HEK293 (cell line): ENCODE results near the gene GNAS.

Experiments used
- CTCF ChIA-PET: fragments of 350-600 bp; formaldehyde crosslinking; extraction: SDS; loops from one replicate; lab custom pipeline; 2021; ENCODE audit warnings: antibody characterized with exemption; lab: Yijun Ruan, JAX
- POLR2A ChIA-PET: fragments of 300-600 bp; formaldehyde crosslinking; extraction: SDS; loops from one replicate; lab custom pipeline; 2020; ENCODE audit warnings: antibody characterized with exemption, inconsistent platforms; lab: Yijun Ruan, JAX
- H3K27ac ChIP-seq: fragments of 200-500 bp; sonication (Bioruptor generic); 2 replicates; pipeline ENCODE4 v1.5.1; 2014; ENCODE audit warnings: low read depth, low read length, control low read depth, inconsistent platforms; ENCODE audit errors: extremely low read depth
- H3K36me3 ChIP-seq, 2 experiments: fragments of 200-500 bp in 1 of 2; sonication (Bioruptor generic) in 1 of 2; 1 replicate in 1 of 2; 2 replicates in 1 of 2; pipeline ENCODE4 v1.5.1; 2014 to 2017; ENCODE audit warnings: inconsistent platforms in 2 of 2, low read length in 2 of 2; ENCODE audit not compliant: control insufficient read depth in 2 of 2, insufficient read depth in 1 of 2
- H3K4me1 ChIP-seq: fragments of 200-500 bp; sonication (Bioruptor generic); 2 replicates; pipeline ENCODE4 v1.5.1; 2014; ENCODE audit warnings: mild to moderate bottlenecking, low read length, inconsistent platforms; ENCODE audit not compliant: control insufficient read depth, insufficient read depth
- H3K4me3 ChIP-seq: 2 replicates; pipeline ENCODE4 v1.5.1; 2011; ENCODE audit warnings: low read depth, mild to moderate bottlenecking, control low read depth, low read length, moderate library complexity
- H3K9me3 ChIP-seq: fragments of 200-500 bp; sonication (Bioruptor generic); 2 replicates; pipeline ENCODE4 v1.5.1; 2014; ENCODE audit warnings: low read depth, low read length, inconsistent platforms; ENCODE audit not compliant: control insufficient read depth, insufficient read depth
- KLF1 ChIP-seq: fragments of 450-650 bp; formaldehyde crosslinking; IDR thresholded peaks from 2 replicates; pipeline ENCODE4 v1.5.1; 2016; ENCODE audit warnings: missing biosample characterization, missing genetic modification characterization
- OVOL3 ChIP-seq: fragments of 450-650 bp; formaldehyde crosslinking; IDR thresholded peaks from 2 replicates; pipeline ENCODE4 v1.5.1; 2016; ENCODE audit warnings: missing biosample characterization, missing genetic modification characterization
- ZBTB48 ChIP-seq: fragments of 450-650 bp; formaldehyde crosslinking; IDR thresholded peaks from 2 replicates; pipeline ENCODE4 v1.5.1; 2016; ENCODE audit warnings: missing biosample characterization, missing genetic modification characterization
- ZNF10 ChIP-seq: fragments of 450-650 bp; formaldehyde crosslinking; IDR thresholded peaks from 2 replicates; pipeline ENCODE4 v1.5.1; 2017; ENCODE audit warnings: missing biosample characterization, missing genetic modification characterization
- ZNF169 ChIP-seq: fragments of 450-650 bp; formaldehyde crosslinking; IDR thresholded peaks from 2 replicates; pipeline ENCODE4 v1.5.1; 2016; ENCODE audit warnings: missing biosample characterization, missing genetic modification characterization
- ZNF175 ChIP-seq: fragments of 450-650 bp; formaldehyde crosslinking; IDR thresholded peaks from 2 replicates; pipeline ENCODE4 v1.5.1; 2016; ENCODE audit warnings: missing biosample characterization, missing genetic modification characterization
- ZNF24 ChIP-seq: fragments of 450-650 bp; formaldehyde crosslinking; IDR thresholded peaks from 2 replicates; pipeline ENCODE4 v1.5.1; 2016; ENCODE audit warnings: missing biosample characterization, missing genetic modification characterization
- ZNF292 ChIP-seq: fragments of 450-650 bp; formaldehyde crosslinking; IDR thresholded peaks from 2 replicates; pipeline ENCODE4 v1.5.1; 2016; ENCODE audit warnings: low read depth, missing biosample characterization, missing genetic modification characterization, borderline replicate concordance
- ZNF302 ChIP-seq: fragments of 450-650 bp; formaldehyde crosslinking; IDR thresholded peaks from 2 replicates; pipeline ENCODE4 v1.5.1; 2016; ENCODE audit warnings: missing biosample characterization, missing genetic modification characterization, low read depth
- ZNF350 ChIP-seq: fragments of 450-650 bp; formaldehyde crosslinking; IDR thresholded peaks from 2 replicates; pipeline ENCODE4 v1.5.0; 2017; ENCODE audit warnings: missing biosample characterization, mild to moderate bottlenecking, missing genetic modification characterization
- ZNF423 ChIP-seq: fragments of 450-650 bp; formaldehyde crosslinking; IDR thresholded peaks from 2 replicates; pipeline ENCODE4 v1.5.1; 2016; ENCODE audit warnings: missing biosample characterization, missing genetic modification characterization
- ZSCAN16 ChIP-seq: fragments of 450-650 bp; formaldehyde crosslinking; IDR thresholded peaks from 2 replicates; pipeline ENCODE4 v1.5.1; 2016; ENCODE audit warnings: missing biosample characterization, missing genetic modification characterization
- TF ChIP-seq, protein P1 (sequence below): fragments of 450-650 bp; formaldehyde crosslinking; IDR thresholded peaks from 2 replicates; pipeline ENCODE4 v1.5.1; 2016; ENCODE audit warnings: missing biosample characterization, missing genetic modification characterization
- TF ChIP-seq, protein P2 (sequence below): fragments of 450-650 bp; formaldehyde crosslinking; IDR thresholded peaks from 2 replicates; pipeline ENCODE4 v1.5.1; 2016; ENCODE audit warnings: missing biosample characterization, missing genetic modification characterization, borderline replicate concordance
- TF ChIP-seq, protein P3 (sequence below): fragments of 450-650 bp; formaldehyde crosslinking; conservative IDR thresholded peaks from 2 replicates; pipeline ENCODE4 v1.5.1; 2016; ENCODE audit warnings: low read depth, missing biosample characterization, missing genetic modification characterization

The GNAS gene

DNA sequence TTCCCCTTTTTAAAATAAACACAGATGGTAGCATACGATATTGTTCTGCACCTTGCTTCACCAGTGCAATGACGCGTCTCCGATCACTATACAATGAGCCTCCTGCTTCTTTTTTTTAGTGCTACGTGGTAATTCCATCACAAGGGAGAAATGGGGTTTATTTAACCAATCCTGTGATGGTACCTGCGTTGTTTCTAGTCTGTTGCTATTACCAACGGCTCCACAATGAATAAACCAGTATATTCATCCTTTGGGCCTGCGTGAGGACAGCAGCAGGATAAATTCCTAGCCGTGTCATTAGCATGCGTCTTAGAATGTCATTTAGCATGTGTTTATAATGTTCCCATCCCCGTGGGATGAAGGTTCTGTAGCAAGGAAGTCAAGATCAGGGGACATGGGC is 44.7 kb upstream of the GNAS start:
- H3K36me3 ChIP-seq: no peaks in the 10 kb centered on the region
- CTCF ChIA-PET: no interaction called here
- TF ChIP-seq, protein P1, sequence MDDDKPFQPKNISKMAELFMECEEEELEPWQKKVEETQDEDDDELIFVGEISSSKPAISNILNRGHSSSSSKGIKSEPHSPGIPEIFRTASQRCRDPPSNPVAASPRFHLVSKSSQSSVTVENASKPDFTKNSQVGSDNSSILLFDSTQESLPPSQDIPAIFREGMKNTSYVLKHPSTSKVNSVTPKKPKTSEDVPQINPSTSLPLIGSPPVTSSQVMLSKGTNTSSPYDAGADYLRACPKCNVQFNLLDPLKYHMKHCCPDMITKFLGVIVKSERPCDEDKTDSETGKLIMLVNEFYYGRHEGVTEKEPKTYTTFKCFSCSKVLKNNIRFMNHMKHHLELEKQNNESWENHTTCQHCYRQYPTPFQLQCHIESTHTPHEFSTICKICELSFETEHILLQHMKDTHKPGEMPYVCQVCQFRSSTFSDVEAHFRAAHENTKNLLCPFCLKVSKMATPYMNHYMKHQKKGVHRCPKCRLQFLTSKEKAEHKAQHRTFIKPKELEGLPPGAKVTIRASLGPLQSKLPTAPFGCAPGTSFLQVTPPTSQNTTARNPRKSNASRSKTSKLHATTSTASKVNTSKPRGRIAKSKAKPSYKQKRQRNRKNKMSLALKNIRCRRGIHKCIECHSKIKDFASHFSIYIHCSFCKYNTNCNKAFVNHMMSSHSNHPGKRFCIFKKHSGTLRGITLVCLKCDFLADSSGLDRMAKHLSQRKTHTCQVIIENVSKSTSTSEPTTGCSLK (tag by site-specific recombination): no peak
- no peak for TF ChIP-seq ZNF350
- TF ChIP-seq, protein P2, sequence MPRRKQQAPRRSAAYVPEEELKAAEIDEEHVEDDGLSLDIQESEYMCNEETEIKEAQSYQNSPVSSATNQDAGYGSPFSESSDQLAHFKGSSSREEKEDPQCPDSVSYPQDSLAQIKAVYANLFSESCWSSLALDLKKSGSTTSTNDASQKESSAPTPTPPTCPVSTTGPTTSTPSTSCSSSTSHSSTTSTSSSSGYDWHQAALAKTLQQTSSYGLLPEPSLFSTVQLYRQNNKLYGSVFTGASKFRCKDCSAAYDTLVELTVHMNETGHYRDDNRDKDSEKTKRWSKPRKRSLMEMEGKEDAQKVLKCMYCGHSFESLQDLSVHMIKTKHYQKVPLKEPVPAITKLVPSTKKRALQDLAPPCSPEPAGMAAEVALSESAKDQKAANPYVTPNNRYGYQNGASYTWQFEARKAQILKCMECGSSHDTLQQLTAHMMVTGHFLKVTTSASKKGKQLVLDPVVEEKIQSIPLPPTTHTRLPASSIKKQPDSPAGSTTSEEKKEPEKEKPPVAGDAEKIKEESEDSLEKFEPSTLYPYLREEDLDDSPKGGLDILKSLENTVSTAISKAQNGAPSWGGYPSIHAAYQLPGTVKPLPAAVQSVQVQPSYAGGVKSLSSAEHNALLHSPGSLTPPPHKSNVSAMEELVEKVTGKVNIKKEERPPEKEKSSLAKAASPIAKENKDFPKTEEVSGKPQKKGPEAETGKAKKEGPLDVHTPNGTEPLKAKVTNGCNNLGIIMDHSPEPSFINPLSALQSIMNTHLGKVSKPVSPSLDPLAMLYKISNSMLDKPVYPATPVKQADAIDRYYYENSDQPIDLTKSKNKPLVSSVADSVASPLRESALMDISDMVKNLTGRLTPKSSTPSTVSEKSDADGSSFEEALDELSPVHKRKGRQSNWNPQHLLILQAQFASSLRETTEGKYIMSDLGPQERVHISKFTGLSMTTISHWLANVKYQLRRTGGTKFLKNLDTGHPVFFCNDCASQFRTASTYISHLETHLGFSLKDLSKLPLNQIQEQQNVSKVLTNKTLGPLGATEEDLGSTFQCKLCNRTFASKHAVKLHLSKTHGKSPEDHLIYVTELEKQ (tag by site-specific recombination): no peak
- no peak for TF ChIP-seq OVOL3 (tag by site-specific recombination)
- TF ChIP-seq ZNF10: no peak
- no peak for TF ChIP-seq ZNF302 (tag by site-specific recombination)
- no peak for TF ChIP-seq ZNF169 (tag by site-specific recombination)
- no peak for TF ChIP-seq ZNF423 (tag by site-specific recombination)
- TF ChIP-seq ZBTB48 (tag by site-specific recombination): no peak
- TF ChIP-seq, protein P3, sequence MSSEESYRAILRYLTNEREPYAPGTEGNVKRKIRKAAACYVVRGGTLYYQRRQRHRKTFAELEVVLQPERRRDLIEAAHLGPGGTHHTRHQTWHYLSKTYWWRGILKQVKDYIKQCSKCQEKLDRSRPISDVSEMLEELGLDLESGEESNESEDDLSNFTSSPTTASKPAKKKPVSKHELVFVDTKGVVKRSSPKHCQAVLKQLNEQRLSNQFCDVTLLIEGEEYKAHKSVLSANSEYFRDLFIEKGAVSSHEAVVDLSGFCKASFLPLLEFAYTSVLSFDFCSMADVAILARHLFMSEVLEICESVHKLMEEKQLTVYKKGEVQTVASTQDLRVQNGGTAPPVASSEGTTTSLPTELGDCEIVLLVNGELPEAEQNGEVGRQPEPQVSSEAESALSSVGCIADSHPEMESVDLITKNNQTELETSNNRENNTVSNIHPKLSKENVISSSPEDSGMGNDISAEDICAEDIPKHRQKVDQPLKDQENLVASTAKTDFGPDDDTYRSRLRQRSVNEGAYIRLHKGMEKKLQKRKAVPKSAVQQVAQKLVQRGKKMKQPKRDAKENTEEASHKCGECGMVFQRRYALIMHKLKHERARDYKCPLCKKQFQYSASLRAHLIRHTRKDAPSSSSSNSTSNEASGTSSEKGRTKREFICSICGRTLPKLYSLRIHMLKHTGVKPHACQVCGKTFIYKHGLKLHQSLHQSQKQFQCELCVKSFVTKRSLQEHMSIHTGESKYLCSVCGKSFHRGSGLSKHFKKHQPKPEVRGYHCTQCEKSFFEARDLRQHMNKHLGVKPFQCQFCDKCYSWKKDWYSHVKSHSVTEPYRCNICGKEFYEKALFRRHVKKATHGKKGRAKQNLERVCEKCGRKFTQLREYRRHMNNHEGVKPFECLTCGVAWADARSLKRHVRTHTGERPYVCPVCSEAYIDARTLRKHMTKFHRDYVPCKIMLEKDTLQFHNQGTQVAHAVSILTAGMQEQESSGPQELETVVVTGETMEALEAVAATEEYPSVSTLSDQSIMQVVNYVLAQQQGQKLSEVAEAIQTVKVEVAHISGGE (tag by site-specific recombination): no peak
- no peak for TF ChIP-seq ZSCAN16
- no peak for TF ChIP-seq ZNF292 (tag by site-specific recombination)
- no peak for TF ChIP-seq ZNF24 (tag by site-specific recombination)
- TF ChIP-seq, all 188 proteins: peak for 0

DNA sequence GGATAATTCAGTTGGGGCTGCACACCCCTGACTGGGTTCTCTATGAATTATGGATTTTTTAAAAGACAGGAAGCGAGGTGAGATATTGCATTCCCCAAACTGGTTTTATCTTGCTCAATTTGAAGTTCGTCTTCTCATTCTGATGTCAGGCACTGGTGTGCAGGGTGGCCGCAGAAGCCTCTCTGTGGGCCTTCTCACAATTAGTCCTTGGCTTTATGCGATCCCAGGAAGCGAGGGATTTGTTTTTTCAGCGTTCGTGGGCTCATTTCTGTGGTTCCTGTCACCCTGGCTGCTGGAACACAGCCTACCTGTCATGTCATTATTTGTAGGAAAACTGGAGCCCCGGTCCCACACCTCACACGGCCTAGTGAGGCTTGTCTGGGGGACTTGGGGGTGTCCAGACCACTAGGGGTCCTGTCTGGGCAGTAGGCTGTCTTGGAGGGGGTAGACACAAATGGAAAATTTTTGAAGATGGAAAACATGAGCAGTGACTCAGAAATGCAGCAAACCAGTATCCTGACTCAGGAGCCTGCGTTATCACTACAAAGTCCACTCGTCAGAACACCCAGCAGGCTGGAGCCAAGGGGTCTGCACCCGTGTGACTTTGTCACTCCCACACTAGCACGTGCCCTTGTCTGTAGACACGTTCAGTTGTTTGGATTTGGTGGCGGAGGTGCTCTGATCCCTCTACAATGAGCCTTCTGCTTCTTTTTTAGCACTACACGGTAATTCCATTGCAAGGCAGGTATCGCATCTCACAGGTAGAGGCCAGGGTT is 44.1 kb upstream of the GNAS start:
- Histone ChIP-seq H3K4me1 (no peaks in the 10 kb centered on the region), H3K36me3 (no peaks in the 10 kb centered on the region), H3K27ac (no peak overlapping the region), H3K9me3 (no peaks in the 10 kb centered on the region), H3K4me3 (no peak overlapping the region)
- CTCF ChIA-PET: no interaction called here
- TF ChIP-seq ZNF175 (tag by site-specific recombination): no peak
- TF ChIP-seq ZNF24 (tag by site-specific recombination): no peak
- TF ChIP-seq KLF1 (tag by site-specific recombination): no peak
- POLR2A ChIA-PET: no interaction called here

More for the DNA sequence above, 44.7 kb upstream of the GNAS start:
- H3K9me3 ChIP-seq: no peaks in the 10 kb centered on the region
- H3K27ac ChIP-seq: no peak overlapping the region
- H3K4me1 ChIP-seq: no peaks in the 10 kb centered on the region
- POLR2A ChIA-PET: no interaction called here
- H3K4me3 ChIP-seq: no peak overlapping the region
